DND-41 (cell line): Measurements from ENCODE around the gene NPRL2.

Source experiments
- ATAC-seq: fragments of 200-7000 bp; cut with Tn5 transposase; 3 replicates; pipeline ENCODE4 v1.9.1; 2021; ENCODE audit warnings: low read depth; ENCODE audit not compliant: insufficient read depth
- DNase-seq: peaks from one replicate; pipeline ENCODE4 v3.0.0-alpha.2; 2020
- H2AFZ ChIP-seq: 2 replicates; pipeline ENCODE4 v1.6.0; 2012; ENCODE audit warnings: low read depth, low read length
- H3K27ac ChIP-seq: 2 replicates; pipeline ENCODE4 v1.5.1; 2012; ENCODE audit warnings: low read length, inconsistent platforms
- H3K27me3 ChIP-seq: fragments of 200-600 bp; sonication (generic); 2 replicates; pipeline ENCODE4 v1.6.0; 2012; ENCODE audit warnings: low read length, mild to moderate bottlenecking, inconsistent platforms; ENCODE audit not compliant: insufficient read depth, poor library complexity
- H3K36me3 ChIP-seq: 2 replicates; pipeline ENCODE4 v1.5.1; 2012; ENCODE audit warnings: low read length, inconsistent platforms; ENCODE audit not compliant: insufficient read depth
- H3K4me1 ChIP-seq: 2 replicates; pipeline ENCODE4 v1.5.1; 2012; ENCODE audit warnings: mild to moderate bottlenecking, low read length; ENCODE audit not compliant: insufficient read depth
- H3K4me2 ChIP-seq: 2 replicates; pipeline ENCODE4 v1.6.0; 2012; ENCODE audit warnings: mild to moderate bottlenecking, moderate library complexity, low read length, inconsistent platforms; ENCODE audit not compliant: insufficient read depth
- H3K4me3 ChIP-seq, 2 experiments: fragments of 200-600 bp in 1 of 2; shearing (Covaris generic) in 1 of 2; 2 replicates each; pipeline ENCODE4 v1.5.1; 2012 to 2016; ENCODE audit warnings: inconsistent platforms in 2 of 2, low read length in 2 of 2, mild to moderate bottlenecking in 2 of 2, low read depth in 1 of 2, moderate library complexity in 1 of 2
- H3K79me2 ChIP-seq: 2 replicates; pipeline ENCODE4 v1.6.0; 2012; ENCODE audit warnings: low read length, inconsistent platforms; ENCODE audit not compliant: insufficient read depth
- H3K9ac ChIP-seq: 2 replicates; pipeline ENCODE4 v1.6.0; 2012; ENCODE audit warnings: low read depth, mild to moderate bottlenecking, inconsistent platforms, low read length, moderate library complexity
- H3K9me3 ChIP-seq: 2 replicates; pipeline ENCODE4 v1.5.1; 2012; ENCODE audit warnings: low read length, moderate library complexity, mild to moderate bottlenecking, inconsistent platforms; ENCODE audit not compliant: insufficient read depth, severe bottlenecking
- H4K20me1 ChIP-seq: 2 replicates; pipeline ENCODE4 v1.6.0; 2012; ENCODE audit warnings: low read length; ENCODE audit not compliant: insufficient read depth
- CTCF ChIP-seq: IDR thresholded peaks from 2 replicates; pipeline ENCODE4 v1.5.1; 2012; ENCODE audit warnings: borderline replicate concordance, low read length, moderate library complexity, mild to moderate bottlenecking; ENCODE audit not compliant: poor library complexity, severe bottlenecking; ENCODE audit errors: extremely low read depth
- EZH2 ChIP-seq: IDR thresholded peaks from 3 replicates; pipeline ENCODE4 v1.6.1; 2012; ENCODE audit warnings: borderline replicate concordance, low read depth, mild to moderate bottlenecking, moderate library complexity, low read length, inconsistent platforms; ENCODE audit not compliant: severe bottlenecking

The NPRL2 gene

DNA sequence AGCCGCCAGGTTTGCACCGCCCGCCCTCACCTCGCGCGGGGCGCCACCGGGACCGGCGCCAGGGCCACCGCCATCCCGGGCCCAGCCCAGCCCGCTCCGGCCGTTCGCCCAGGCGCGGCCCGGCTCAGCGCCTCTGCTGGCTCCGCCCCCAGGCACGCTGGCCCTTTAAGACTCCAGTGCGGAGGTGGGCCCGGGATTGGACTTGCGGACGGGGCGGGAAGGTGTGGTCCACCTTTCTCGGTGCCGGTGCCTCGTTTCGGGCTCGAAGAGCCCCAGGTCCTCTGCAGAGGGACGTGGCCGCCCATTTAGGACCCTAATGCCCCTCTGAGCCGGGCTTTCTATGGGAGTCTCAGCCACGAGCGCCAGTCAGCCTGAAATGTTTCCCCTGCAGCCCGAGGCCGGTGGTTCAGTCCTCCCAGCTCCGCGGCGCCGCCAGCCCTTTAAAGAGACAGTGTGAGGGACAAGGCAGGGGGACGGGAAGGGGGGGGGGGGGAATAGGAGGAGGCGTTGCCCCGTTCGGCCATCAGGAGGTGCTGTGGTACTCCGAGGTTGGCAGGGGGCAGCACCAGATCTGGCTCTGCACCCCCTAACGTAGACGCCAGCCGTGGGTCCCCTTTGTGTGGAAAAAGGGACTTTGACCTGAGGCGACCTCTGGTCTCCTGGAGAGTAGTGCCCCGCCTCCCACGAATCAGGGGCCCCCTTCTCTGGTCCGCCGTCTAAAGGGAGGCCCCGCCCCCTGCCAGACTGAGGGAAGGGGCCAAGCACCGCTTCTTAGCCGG is 29.1 kb downstream of the NPRL2 start:
- Histone ChIP-seq H2AFZ (peak overlapping the region; percentile 100), H3K27ac (peak overlapping the region; percentile 100), H3K4me2 (peak overlapping the region; percentile 78), H3K4me3 (peak overlapping the region; percentile 44 to 74), H4K20me1 (peaks cover 19% of the 10 kb centered on the region; the same call in 1 of the 2 replicates), H3K79me2 (peaks cover 32% of the 10 kb centered on the region), H3K9ac (peak overlapping the region; percentile 62), H3K9me3 (no peaks in the 10 kb centered on the region), H3K27me3 (no peaks in the 10 kb centered on the region), H3K36me3 (peaks cover 57% of the 10 kb centered on the region), H3K4me1 (peaks cover 51% of the 10 kb centered on the region)
- TF ChIP-seq CTCF, result peak; percentile 61
- no peak for TF ChIP-seq EZH2
- DNase-seq, result peak; percentile 89
- ATAC-seq, result peak; percentile 85

GRCh38 chr3:50320853-50321335 is 29.7 kb downstream of the NPRL2 start:
- Histone ChIP-seq H3K79me2 (peaks cover 25% of the 10 kb centered on the region), H3K27ac (peak overlapping the region; percentile 100), H3K27me3 (no peaks in the 10 kb centered on the region), H3K4me2 (peak overlapping the region; percentile 78), H2AFZ (peak overlapping the region; percentile 100), H4K20me1 (peaks cover 19% of the 10 kb centered on the region; the same call in 1 of the 2 replicates), H3K9ac (peak overlapping the region; percentile 62), H3K4me1 (peaks cover 45% of the 10 kb centered on the region), H3K9me3 (no peaks in the 10 kb centered on the region), H3K4me3 (peak overlapping the region; percentile 44 to 74), H3K36me3 (peaks cover 56% of the 10 kb centered on the region)
- peak; percentile 80 for DNase-seq
- no peak for TF ChIP-seq CTCF
- no peak for TF ChIP-seq EZH2
- ATAC-seq, result peak; percentile 69

DNA sequence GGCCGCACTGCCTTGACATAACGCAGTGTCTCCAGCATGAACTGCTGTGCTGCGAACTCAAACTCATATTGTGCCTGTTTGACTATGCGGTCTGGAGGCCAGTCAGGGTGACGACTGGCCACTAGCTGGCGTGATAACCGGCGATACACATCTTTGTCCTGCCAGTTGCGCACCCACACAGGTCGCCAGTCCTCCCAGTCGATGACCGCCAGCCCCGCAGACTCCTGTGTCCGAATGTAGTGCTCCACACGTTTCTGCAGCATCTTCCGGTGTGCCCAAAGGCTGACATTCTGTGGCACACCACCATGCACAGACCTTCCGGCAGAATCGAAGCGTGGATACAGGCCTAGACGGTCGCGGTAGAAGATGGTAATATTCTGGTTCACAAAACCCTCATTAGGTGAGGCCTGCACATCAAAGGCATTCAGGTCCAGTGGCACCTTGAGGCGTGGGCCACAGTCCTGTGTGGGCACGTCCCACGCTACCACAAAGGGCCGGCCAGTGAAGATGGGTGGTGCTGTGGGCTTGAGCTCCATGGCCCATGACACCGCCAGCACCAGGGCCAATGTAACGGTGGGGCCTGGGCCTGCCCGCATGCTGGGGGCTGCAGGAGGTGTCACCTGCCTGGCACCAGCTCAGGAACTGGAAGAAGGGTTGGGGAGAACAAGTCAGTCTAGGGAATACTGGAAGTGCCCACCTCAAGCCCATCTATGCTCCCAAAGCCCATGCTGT is 30.5 kb downstream of the NPRL2 start:
- peak overlapping the region; percentile 78 for H3K4me2 ChIP-seq
- H3K27me3 ChIP-seq, result no peaks in the 10 kb centered on the region
- peaks cover 42% of the 10 kb centered on the region for H3K4me1 ChIP-seq
- H3K9me3 ChIP-seq, result no peaks in the 10 kb centered on the region
- H3K9ac ChIP-seq, result peak overlapping the region; percentile 62
- peak overlapping the region; percentile 44 to 74; a peak in 3 of 4 replicates for H3K4me3 ChIP-seq
- H2AFZ ChIP-seq, result peak overlapping the region; percentile 100
- ATAC-seq (no peak), DNase-seq (no peak)
- H3K27ac ChIP-seq, result peak overlapping the region; percentile 100
- H3K36me3 ChIP-seq, result peaks cover 52% of the 10 kb centered on the region
- no peak for TF ChIP-seq CTCF
- no peak for TF ChIP-seq EZH2
- H3K79me2 ChIP-seq, result peaks cover 24% of the 10 kb centered on the region
- H4K20me1 ChIP-seq, result peaks cover 19% of the 10 kb centered on the region; the same call in 1 of the 2 replicates
